Endothelial cell of umbilical vein (primary cell): ENCODE results near the gene GGT6.
A peak's percentile ranks its signal among the peaks of the same experiment; 100 is the strongest.

Source experiments
- EZH2 ChIP-seq: IDR thresholded peaks from 2 replicates; pipeline ENCODE4 v1.6.1; 2012; ENCODE audit warnings: borderline replicate concordance, low read depth, mild to moderate bottlenecking, moderate library complexity, low read length, inconsistent platforms; ENCODE audit not compliant: severe bottlenecking
- GATA2 ChIP-seq: IDR thresholded peaks from 2 replicates; pipeline ENCODE4 v1.7.0; 2011; ENCODE audit warnings: low read depth, mild to moderate bottlenecking, moderate library complexity, mixed read lengths, low read length; ENCODE audit not compliant: insufficient read length, insufficient read depth
- JUN ChIP-seq: IDR thresholded peaks from 2 replicates; pipeline ENCODE4 v1.6.1; 2011; ENCODE audit warnings: borderline replicate concordance, low read depth; ENCODE audit not compliant: insufficient read length, insufficient read depth
- MYC ChIP-seq: IDR thresholded peaks from one replicate; pipeline ENCODE4 v1.6.1; 2011; ENCODE audit warnings: mild to moderate bottlenecking, low read depth, low read length
- POLR2A ChIP-seq: IDR thresholded peaks from 2 replicates; pipeline ENCODE4 v1.6.1; 2012; ENCODE audit warnings: low read depth, mild to moderate bottlenecking, control low read depth, low read length
- POLR2AphosphoS5 ChIP-seq: IDR thresholded peaks from 2 replicates; pipeline ENCODE4 v1.6.1; 2012; ENCODE audit warnings: low read depth, mild to moderate bottlenecking, control low read depth, low read length, moderate library complexity; ENCODE audit not compliant: insufficient read depth
- TF ChIP-seq, protein P1 (sequence below), 2 donors: IDR thresholded peaks; 1 replicate in 1 of 2; 2 replicates in 1 of 2; pipeline ENCODE4 v1.5.1; 2011; ENCODE audit warnings: low read length in 2 of 2, mild to moderate bottlenecking in 2 of 2, moderate library complexity in 2 of 2, control low read depth in 1 of 2, inconsistent platforms in 1 of 2, low read depth in 1 of 2; ENCODE audit not compliant: insufficient read depth in 1 of 2; ENCODE audit errors: extremely low read depth in 1 of 2
- TF ChIP-seq, protein P2 (sequence below): IDR thresholded peaks from 2 replicates; pipeline ENCODE4 v1.6.1; 2011; ENCODE audit not compliant: insufficient read depth, insufficient read length

DNA sequence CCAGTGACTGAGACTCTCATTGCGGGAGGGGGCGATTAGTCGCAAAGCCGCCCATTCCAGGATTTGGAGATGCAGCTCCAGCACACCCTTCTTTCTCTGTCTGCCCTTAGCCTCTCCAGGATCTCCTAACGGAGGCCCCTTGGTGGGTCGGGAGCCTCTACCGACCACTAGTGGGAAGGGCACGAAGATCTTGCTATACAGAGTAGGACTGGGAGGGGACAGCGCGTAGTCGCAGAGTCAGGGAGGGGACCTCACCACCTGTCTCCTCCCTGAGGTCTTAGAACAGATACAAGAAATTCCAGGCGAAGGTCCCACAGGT, 23.4 kb upstream of the GGT6 start:
- TF ChIP-seq POLR2A: no peak
- no peak for TF ChIP-seq EZH2
- TF ChIP-seq, protein P1, sequence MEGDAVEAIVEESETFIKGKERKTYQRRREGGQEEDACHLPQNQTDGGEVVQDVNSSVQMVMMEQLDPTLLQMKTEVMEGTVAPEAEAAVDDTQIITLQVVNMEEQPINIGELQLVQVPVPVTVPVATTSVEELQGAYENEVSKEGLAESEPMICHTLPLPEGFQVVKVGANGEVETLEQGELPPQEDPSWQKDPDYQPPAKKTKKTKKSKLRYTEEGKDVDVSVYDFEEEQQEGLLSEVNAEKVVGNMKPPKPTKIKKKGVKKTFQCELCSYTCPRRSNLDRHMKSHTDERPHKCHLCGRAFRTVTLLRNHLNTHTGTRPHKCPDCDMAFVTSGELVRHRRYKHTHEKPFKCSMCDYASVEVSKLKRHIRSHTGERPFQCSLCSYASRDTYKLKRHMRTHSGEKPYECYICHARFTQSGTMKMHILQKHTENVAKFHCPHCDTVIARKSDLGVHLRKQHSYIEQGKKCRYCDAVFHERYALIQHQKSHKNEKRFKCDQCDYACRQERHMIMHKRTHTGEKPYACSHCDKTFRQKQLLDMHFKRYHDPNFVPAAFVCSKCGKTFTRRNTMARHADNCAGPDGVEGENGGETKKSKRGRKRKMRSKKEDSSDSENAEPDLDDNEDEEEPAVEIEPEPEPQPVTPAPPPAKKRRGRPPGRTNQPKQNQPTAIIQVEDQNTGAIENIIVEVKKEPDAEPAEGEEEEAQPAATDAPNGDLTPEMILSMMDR (IDR thresholded peaks at IDR 0.05; ENCODE audit: extremely low read depth in 1 of 2, insufficient read depth in 1 of 2, low read depth in 1 of 2, low read length in 2 of 2): peak; percentile 15 to 51
- TF ChIP-seq, protein P2, sequence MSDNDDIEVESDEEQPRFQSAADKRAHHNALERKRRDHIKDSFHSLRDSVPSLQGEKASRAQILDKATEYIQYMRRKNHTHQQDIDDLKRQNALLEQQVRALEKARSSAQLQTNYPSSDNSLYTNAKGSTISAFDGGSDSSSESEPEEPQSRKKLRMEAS: no peak
- TF ChIP-seq GATA2: no peak
- TF ChIP-seq MYC: no peak
- TF ChIP-seq POLR2AphosphoS5: no peak
- no peak for TF ChIP-seq JUN
